T-helper 17 cell (primary cell): Measurements from ENCODE around the gene NECAP2. TPM values are rescaled to one million over a fixed set of nuclear protein-coding genes. Genes with fewer than 3 reads are reported as not detected.
"Not testable (repeated sequence)": the region's sequence is repeated elsewhere in the genome, so short reads cannot be mapped to it uniquely, and the experiment has no call there.

Experiments used
- ATAC-seq: fragments of 150-1000 bp; cut with Tn5 transposase; 2 replicates; pipeline ENCODE4 v1.10.0; 2021; ENCODE audit warnings: mild to moderate bottlenecking, moderate library complexity
- DNase-seq, 3 donors: peaks; one replicate each; pipeline versions ENCODE4 v3.0.0 to v3.0.0-alpha.2; 2020 to 2021
- H3K9me3 ChIP-seq: one replicate; pipeline ENCODE4 v1.7.0; 2013; ENCODE audit warnings: low read length, mild to moderate bottlenecking; ENCODE audit not compliant: control insufficient read depth, poor library complexity, severe bottlenecking
- H3K27ac Mint-ChIP-seq: one replicate; pipeline ENCODE4 v1.8.0; 2022; ENCODE audit warnings: mild to moderate bottlenecking, moderate library complexity, mixed read lengths
- H3K27me3 Mint-ChIP-seq: one replicate; pipeline ENCODE4 v1.8.0; 2022; ENCODE audit warnings: mixed read lengths
- H3K36me3 Mint-ChIP-seq: one replicate; pipeline ENCODE4 v1.8.0; 2022; ENCODE audit warnings: low read depth, mixed read lengths
- H3K4me1 Mint-ChIP-seq: one replicate; pipeline ENCODE4 v1.8.0; 2022; ENCODE audit warnings: mild to moderate bottlenecking, mixed read lengths
- H3K4me3 Mint-ChIP-seq: one replicate; pipeline ENCODE4 v1.8.0; 2022; ENCODE audit warnings: mild to moderate bottlenecking, moderate library complexity, mixed read lengths
- total RNA-seq, 4 donors: library from RNA in 2 of 4; stranded (reverse) in 2 of 4; gene quantifications; one replicate each; pipeline ENCODE4 v1.2.3 and lab custom pipeline; 2022 to 2026

Gene NECAP2
- total RNA-seq, 2 donors from 2014 or later = 107 to 108 TPM

GRCh38 chr1:16500975-16501374, 60.5 kb downstream of the NECAP2 start:
- H3K27me3 Mint-ChIP-seq, DNase-seq, ATAC-seq, H3K9me3 ChIP-seq, H3K36me3 Mint-ChIP-seq: not testable (repeated sequence)
- peaks cover 17% of the 10 kb centered on the region for H3K4me1 Mint-ChIP-seq
- peak overlapping the region; percentile 83 for H3K27ac Mint-ChIP-seq
- H3K4me3 Mint-ChIP-seq = peak overlapping the region; percentile 60

DNA sequence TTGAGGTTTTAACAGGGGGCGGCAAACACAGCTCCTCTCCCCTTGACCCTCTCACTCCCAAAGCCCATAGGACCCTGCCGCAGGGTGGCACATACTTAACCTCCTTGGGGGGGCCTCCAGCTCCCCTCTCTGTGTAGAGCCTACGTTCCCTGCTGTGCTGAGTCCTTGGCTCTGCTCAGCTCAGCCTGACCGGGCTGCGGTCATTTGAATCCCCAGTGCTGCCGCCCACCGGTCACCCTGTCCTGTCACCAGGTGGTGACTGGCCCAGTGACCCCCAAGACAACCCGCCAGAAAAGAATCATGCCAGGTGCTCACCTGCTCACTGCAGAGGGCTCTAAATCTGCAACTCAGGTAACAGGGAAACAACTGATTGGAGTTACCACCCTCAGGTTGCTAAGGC, 60.9 kb downstream of the NECAP2 start:
- not testable (repeated sequence) for ATAC-seq, DNase-seq, H3K27me3 Mint-ChIP-seq, H3K9me3 ChIP-seq, H3K27ac Mint-ChIP-seq, H3K36me3 Mint-ChIP-seq
- Mint-ChIP-seq H3K4me1 (peaks cover 16% of the 10 kb centered on the region), H3K4me3 (peak overlapping the region; percentile 60)

DNA sequence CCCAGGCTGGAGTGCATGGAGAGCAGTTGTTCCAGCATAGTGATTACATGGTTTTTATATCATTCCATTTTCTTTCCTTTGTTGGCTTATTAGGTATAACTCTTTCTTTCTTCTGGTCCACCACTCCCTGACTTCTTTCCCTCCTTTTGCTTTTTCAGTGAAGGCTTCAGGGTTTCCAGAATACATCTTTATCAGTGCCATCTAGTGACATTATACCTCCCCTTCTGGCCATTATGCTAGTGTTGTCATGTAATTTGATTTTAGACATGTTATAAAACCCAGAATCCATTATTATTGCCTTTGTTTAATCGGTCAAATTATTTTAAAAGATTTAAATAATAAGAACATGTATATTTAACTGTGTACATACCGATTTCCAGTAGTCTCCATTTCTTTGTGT, 63.0 kb downstream of the NECAP2 start:
- H3K36me3 Mint-ChIP-seq = no peaks in the 10 kb centered on the region
- H3K4me1 Mint-ChIP-seq = peaks cover 4% of the 10 kb centered on the region
- peaks cover 4% of the 10 kb centered on the region for H3K27me3 Mint-ChIP-seq
- no peak overlapping the region for H3K27ac Mint-ChIP-seq
- no peak for DNase-seq
- no peak for ATAC-seq
- no peak overlapping the region for H3K4me3 Mint-ChIP-seq
- no peaks in the 10 kb centered on the region for H3K9me3 ChIP-seq

GRCh38 chr1:16505870-16506269, 65.3 kb downstream of the NECAP2 start:
- H3K27me3 Mint-ChIP-seq, H3K4me1 Mint-ChIP-seq, H3K9me3 ChIP-seq, H3K4me3 Mint-ChIP-seq, H3K36me3 Mint-ChIP-seq, ATAC-seq, H3K27ac Mint-ChIP-seq, DNase-seq: not testable (repeated sequence)

- H3K4me1 Mint-ChIP-seq = not testable (repeated sequence)
Measured at GRCh38 chr1:16506364-16507136, 66.0 kb downstream of the NECAP2 start.

GRCh38 chr1:16508861-16509445, 68.4 kb downstream of the NECAP2 start:
- not testable (repeated sequence) for ATAC-seq, H3K36me3 Mint-ChIP-seq, H3K4me1 Mint-ChIP-seq, H3K9me3 ChIP-seq, H3K4me3 Mint-ChIP-seq, H3K27me3 Mint-ChIP-seq, H3K27ac Mint-ChIP-seq
- DNase-seq = peak in 1 of 3 donors; percentile 32

More at GRCh38 chr1:16506364-16507136, 66.0 kb downstream of the NECAP2 start:
- H3K36me3 Mint-ChIP-seq, ATAC-seq, H3K4me3 Mint-ChIP-seq, H3K9me3 ChIP-seq, H3K27ac Mint-ChIP-seq, DNase-seq, H3K27me3 Mint-ChIP-seq: not testable (repeated sequence)

Other genes starting within 250 kb of the NECAP2 start
- 1 to 10 TPM; 9.1 to 9.3 TPM for gene ARHGEF19, start 228.1 kb upstream of the NECAP2 start, total RNA-seq
- gene CPLANE2, start 203.5 kb upstream of the NECAP2 start, total RNA-seq = 1 to 10 TPM; 4.3 to 6.9 TPM
- gene FBXO42, start 88.2 kb upstream of the NECAP2 start, total RNA-seq = 10 to 100 TPM; 17.4 to 20.5 TPM
- gene SZRD1, start 73.5 kb upstream of the NECAP2 start, total RNA-seq = 100 to 1,000 TPM; 123 to 133 TPM
- not detected for gene SPATA21, start 3.3 kb upstream of the NECAP2 start, total RNA-seq
- gene RNU1-1, start 73.6 kb downstream of the NECAP2 start, total RNA-seq = 1,000 to 10,000 TPM; 3,182 to 3,922 TPM
- 10 to 100 TPM in 1 of 2 donors, 1 to 10 TPM in 1; 9.7 to 17.6 TPM for gene NBPF1, start 172.8 kb downstream of the NECAP2 start, total RNA-seq
- 1,000 to 10,000 TPM; 3,182 to 3,922 TPM for gene RNU1-3, start 226.2 kb downstream of the NECAP2 start, total RNA-seq